Measurements from ENCODE around the gene CENPVL1.
"Not testable (repeated sequence)": the region's sequence is repeated elsewhere in the genome, so short reads cannot be mapped to it uniquely, and the experiment has no call there.

CENPVL1 gene

DNA sequence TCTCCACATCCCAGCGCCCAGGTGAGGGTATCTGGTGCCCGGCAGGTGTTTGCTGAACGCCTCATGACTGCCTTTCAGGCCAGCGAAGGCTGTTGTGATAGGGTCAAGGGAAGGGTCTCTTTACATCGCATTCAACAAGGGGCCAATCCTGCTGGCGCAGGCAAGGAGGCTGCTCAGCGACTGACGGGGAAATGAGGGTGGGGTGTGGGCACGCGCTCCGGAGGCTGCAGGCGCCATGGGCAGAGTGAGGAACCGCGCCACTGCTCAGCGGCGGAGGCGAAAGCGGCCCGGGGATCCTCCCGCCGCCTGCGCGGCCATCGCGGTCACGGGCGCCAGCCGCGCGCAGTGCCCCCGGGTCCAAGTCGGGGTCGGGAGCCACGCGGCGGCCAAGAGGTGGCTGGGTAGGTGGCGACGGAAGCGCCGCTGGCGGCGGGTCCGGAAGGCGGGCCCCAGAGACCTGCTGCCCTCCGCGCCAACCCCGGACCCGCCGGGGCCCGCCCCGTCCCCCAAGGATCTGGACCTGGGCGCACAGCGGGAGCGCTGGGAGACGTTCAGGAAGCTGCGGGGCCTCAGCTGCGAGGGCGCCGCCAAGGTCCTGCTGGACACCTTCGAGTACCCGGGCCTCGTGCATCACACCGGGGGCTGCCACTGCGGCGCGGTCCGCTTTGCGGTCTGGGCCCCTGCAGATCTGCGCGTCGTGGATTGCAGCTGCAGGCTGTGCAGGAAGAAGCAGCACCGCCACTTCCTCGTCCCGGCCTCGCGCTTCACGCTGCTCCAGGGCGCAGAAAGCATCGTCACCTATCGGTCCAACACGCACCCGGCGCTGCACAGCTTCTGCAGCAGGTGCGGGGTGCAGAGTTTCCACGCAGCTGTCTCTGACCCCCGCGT lies at the start of gene CENPVL1:
Gene CENPVL1 (plus strand): TSS at position 236 of the 888 bp plus-strand sequence. CDS start 0 bp downstream, at position 236.
- not testable (repeated sequence) for H3K36me3 ChIP-seq (ENCODE audit: insufficient read depth, insufficient read length, low read length); H3K9ac ChIP-seq (ENCODE audit: insufficient read length, low read depth); DNase-seq (ENCODE audit: low read depth, low spot score); H3K9me3 ChIP-seq (ENCODE audit: insufficient read depth, low read length); H3K4me3 ChIP-seq (ENCODE audit: insufficient read length, low read depth); H3K4me1 ChIP-seq (ENCODE audit: insufficient read depth, insufficient read length); H3K27me3 ChIP-seq (ENCODE audit: insufficient read depth, insufficient read length)

GRCh38 chrX:51665981-51666380 lies 44.3 kb upstream of the CENPVL1 start:
- Histone ChIP-seq H3K36me3 (ENCODE audit: insufficient read depth, insufficient read length, low read length) (no peaks in the 10 kb centered on the region), H3K9ac (ENCODE audit: insufficient read length, low read depth) (no peak overlapping the region), H3K27me3 (ENCODE audit: insufficient read depth, insufficient read length) (no peaks in the 10 kb centered on the region), H3K9me3 (ENCODE audit: insufficient read depth, low read length) (no peaks in the 10 kb centered on the region), H3K4me3 (ENCODE audit: insufficient read length, low read depth) (no peak overlapping the region), H3K4me1 (ENCODE audit: insufficient read depth, insufficient read length) (no peaks in the 10 kb centered on the region)
- TF ChIP-seq ZNF274 (IDR thresholded peaks at IDR 0.05; ENCODE audit: low read depth, low read length), result no peak
- TF ChIP-seq SUZ12 (IDR thresholded peaks at IDR 0.05; ENCODE audit: extremely low read depth, insufficient read depth, insufficient read length), result no peak
- no peak for TF ChIP-seq YY1 (IDR thresholded peaks at IDR 0.05; ENCODE audit: insufficient read depth, insufficient read length)
- no peak for DNase-seq (ENCODE audit: low read depth, low spot score)

- not testable (repeated sequence) for H3K4me3 ChIP-seq (ENCODE audit: insufficient read length, low read depth); H3K4me1 ChIP-seq (ENCODE audit: insufficient read depth, insufficient read length); H3K9ac ChIP-seq (ENCODE audit: insufficient read length, low read depth); DNase-seq (ENCODE audit: low read depth, low spot score); H3K36me3 ChIP-seq (ENCODE audit: insufficient read depth, insufficient read length, low read length); H3K9me3 ChIP-seq (ENCODE audit: insufficient read depth, low read length); H3K27me3 ChIP-seq (ENCODE audit: insufficient read depth, insufficient read length)
Observed at GRCh38 chrX:51679689-51680433, 30.5 kb upstream of the CENPVL1 start.

DNA sequence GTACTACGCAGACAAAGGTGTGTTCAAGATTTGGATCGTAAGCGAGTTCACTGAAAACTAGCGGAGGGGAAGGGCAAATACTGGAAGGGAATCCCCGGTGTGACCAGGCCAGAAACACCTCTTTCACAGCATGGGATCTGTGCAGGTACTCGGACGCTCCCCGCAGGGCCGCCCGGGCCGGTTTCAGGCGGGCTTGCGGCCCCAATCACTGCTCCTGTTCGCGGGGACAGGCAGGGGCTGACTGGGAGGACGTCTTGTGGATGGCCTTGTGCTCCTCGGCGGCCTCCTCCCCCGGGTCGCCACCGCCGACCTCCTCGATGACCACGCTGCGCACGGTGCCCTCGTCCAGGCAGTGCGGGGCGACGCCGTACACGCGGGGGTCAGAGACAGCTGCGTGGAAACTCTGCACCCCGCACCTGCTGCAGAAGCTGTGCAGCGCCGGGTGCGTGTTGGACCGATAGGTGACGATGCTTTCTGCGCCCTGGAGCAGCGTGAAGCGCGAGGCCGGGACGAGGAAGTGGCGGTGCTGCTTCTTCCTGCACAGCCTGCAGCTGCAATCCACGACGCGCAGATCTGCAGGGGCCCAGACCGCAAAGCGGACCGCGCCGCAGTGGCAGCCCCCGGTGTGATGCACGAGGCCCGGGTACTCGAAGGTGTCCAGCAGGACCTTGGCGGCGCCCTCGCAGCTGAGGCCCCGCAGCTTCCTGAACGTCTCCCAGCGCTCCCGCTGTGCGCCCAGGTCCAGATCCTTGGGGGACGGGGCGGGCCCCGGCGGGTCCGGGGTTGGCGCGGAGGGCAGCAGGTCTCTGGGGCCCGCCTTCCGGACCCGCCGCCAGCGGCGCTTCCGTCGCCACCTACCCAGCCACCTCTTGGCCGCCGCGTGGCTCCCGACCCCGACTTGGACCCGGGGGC lies 28.2 kb upstream of the CENPVL1 start:
- not testable (repeated sequence) for H3K27me3 ChIP-seq (ENCODE audit: insufficient read depth, insufficient read length); H3K9me3 ChIP-seq (ENCODE audit: insufficient read depth, low read length); H3K4me1 ChIP-seq (ENCODE audit: insufficient read depth, insufficient read length); H3K4me3 ChIP-seq (ENCODE audit: insufficient read length, low read depth); H3K36me3 ChIP-seq (ENCODE audit: insufficient read depth, insufficient read length, low read length); H3K9ac ChIP-seq (ENCODE audit: insufficient read length, low read depth); DNase-seq (ENCODE audit: low read depth, low spot score)

DNA sequence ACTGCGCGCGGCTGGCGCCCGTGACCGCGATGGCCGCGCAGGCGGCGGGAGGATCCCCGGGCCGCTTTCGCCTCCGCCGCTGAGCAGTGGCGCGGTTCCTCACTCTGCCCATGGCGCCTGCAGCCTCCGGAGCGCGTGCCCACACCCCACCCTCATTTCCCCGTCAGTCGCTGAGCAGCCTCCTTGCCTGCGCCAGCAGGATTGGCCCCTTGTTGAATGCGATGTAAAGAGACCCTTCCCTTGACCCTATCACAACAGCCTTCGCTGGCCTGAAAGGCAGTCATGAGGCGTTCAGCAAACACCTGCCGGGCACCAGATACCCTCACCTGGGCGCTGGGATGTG lies 27.6 kb upstream of the CENPVL1 start, which contains the start of gene CENPVL2:
Gene CENPVL2 (minus strand): TSS at position 112 of the 343 bp plus-strand sequence. CDS start 0 bp downstream, at position 112.
- not testable (repeated sequence) for H3K27me3 ChIP-seq (ENCODE audit: insufficient read depth, insufficient read length); H3K9me3 ChIP-seq (ENCODE audit: insufficient read depth, low read length); DNase-seq (ENCODE audit: low read depth, low spot score); H3K9ac ChIP-seq (ENCODE audit: insufficient read length, low read depth); H3K4me3 ChIP-seq (ENCODE audit: insufficient read length, low read depth); H3K36me3 ChIP-seq (ENCODE audit: insufficient read depth, insufficient read length, low read length); H3K4me1 ChIP-seq (ENCODE audit: insufficient read depth, insufficient read length)

GRCh38 chrX:51694254-51694653 lies 16.1 kb upstream of the CENPVL1 start:
- H3K4me1 ChIP-seq (ENCODE audit: insufficient read depth, insufficient read length), result no peaks in the 10 kb centered on the region
- no peaks in the 10 kb centered on the region for H3K9me3 ChIP-seq (ENCODE audit: insufficient read depth, low read length)
- H3K9ac ChIP-seq (ENCODE audit: insufficient read length, low read depth), result no peak overlapping the region
- DNase-seq (ENCODE audit: low read depth, low spot score), result no peak
- H3K36me3 ChIP-seq (ENCODE audit: insufficient read depth, insufficient read length, low read length), result no peaks in the 10 kb centered on the region
- no peaks in the 10 kb centered on the region for H3K27me3 ChIP-seq (ENCODE audit: insufficient read depth, insufficient read length)
- TF ChIP-seq ZNF274 (IDR thresholded peaks at IDR 0.05; ENCODE audit: low read depth, low read length) (no peak), YY1 (IDR thresholded peaks at IDR 0.05; ENCODE audit: insufficient read depth, insufficient read length) (no peak), SUZ12 (IDR thresholded peaks at IDR 0.05; ENCODE audit: extremely low read depth, insufficient read depth, insufficient read length) (no peak)
- H3K4me3 ChIP-seq (ENCODE audit: insufficient read length, low read depth), result no peak overlapping the region

DNA sequence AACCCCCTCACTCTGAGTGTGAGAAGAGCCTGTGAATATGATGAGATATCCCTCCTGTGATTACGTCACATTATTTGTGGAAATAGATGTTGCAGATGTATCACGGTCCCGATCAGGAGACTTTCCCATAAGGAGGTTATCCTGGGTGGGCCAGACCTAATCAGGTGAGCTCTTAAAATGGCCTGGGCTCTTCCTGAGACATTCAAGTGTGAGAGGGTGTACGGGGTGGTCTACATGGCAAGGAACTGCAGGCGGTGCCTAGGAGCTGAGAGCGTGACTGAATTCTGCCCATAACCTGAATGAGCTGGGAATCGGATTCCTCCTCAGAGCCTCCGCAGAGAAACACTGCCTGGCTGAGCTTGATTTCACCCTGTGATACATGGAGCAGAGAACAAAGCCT lies 12.9 kb upstream of the CENPVL1 start:
- no peak overlapping the region for H3K9ac ChIP-seq (ENCODE audit: insufficient read length, low read depth)
- H3K9me3 ChIP-seq (ENCODE audit: insufficient read depth, low read length), result no peaks in the 10 kb centered on the region
- TF ChIP-seq ZNF274 (IDR thresholded peaks at IDR 0.05; ENCODE audit: low read depth, low read length), result no peak
- no peak for TF ChIP-seq SUZ12 (IDR thresholded peaks at IDR 0.05; ENCODE audit: extremely low read depth, insufficient read depth, insufficient read length)
- TF ChIP-seq YY1 (IDR thresholded peaks at IDR 0.05; ENCODE audit: insufficient read depth, insufficient read length), result no peak
- H3K27me3 ChIP-seq (ENCODE audit: insufficient read depth, insufficient read length), result no peaks in the 10 kb centered on the region
- no peaks in the 10 kb centered on the region for H3K36me3 ChIP-seq (ENCODE audit: insufficient read depth, insufficient read length, low read length)
- H3K4me1 ChIP-seq (ENCODE audit: insufficient read depth, insufficient read length), result no peaks in the 10 kb centered on the region
- H3K4me3 ChIP-seq (ENCODE audit: insufficient read length, low read depth), result no peak overlapping the region
- no peak for DNase-seq (ENCODE audit: low read depth, low spot score)

DNA sequence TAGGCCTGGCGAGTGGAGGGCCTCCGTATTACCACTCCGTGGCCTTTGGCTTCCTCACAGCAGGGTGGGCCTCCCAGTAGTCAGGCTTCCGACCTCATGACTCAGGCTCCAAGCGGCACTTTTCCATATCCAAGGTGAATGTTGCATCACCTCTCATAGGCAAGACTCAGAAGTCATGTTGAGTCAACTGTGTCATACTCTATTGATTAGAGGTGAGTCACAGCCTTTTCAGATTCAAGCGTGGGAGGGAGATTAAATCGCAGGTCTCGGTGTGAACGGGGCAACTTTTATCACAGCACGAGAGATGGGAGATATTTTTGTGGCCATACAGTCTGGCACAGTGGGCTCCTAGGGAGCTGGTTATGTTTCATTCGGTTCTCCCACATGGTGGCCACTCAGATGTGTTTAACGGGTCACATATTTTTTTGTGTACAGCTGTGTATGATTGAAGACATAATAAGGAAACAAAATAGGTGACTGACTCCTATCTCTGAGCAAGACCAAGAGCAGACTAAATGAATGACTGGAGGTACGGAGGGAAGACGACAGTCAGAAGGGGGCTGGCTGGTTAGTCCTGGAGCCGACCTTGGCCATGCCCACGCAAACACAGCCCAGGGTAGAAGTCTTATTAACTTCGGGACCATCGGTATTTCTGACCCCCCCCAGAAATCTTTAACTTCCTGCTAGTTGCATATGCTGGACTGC lies 2.8 kb downstream of the CENPVL1 start:
- not testable (repeated sequence) for H3K9me3 ChIP-seq (ENCODE audit: insufficient read depth, low read length); H3K4me1 ChIP-seq (ENCODE audit: insufficient read depth, insufficient read length); H3K27me3 ChIP-seq (ENCODE audit: insufficient read depth, insufficient read length); DNase-seq (ENCODE audit: low read depth, low spot score); H3K36me3 ChIP-seq (ENCODE audit: insufficient read depth, insufficient read length, low read length); H3K4me3 ChIP-seq (ENCODE audit: insufficient read length, low read depth); H3K9ac ChIP-seq (ENCODE audit: insufficient read length, low read depth)

Measured in NT2/D1 (cell line).